Left lung (tissue), 10 donors: ENCODE data around the gene TEX101. TPM values are rescaled to one million over a fixed set of nuclear protein-coding genes. Genes with fewer than 3 reads are reported as not detected.

Experiments used
- ATAC-seq: fragments of 200-7000 bp; cut with Tn5 transposase; one replicate; pipeline ENCODE4 v1.9.1; 2020; ENCODE audit warnings: moderate library complexity
- DNase-seq, 4 donors: peaks; one replicate each; pipeline ENCODE4 v3.0.0-alpha.2; 2013 to 2020
- H3K27ac ChIP-seq, 2 donors: fragments of 200-600 bp; sonication (generic) in 1 of 2; one replicate each; pipeline versions ENCODE4 v1.5.0 to v1.8.0; 2020 to 2021
- H3K27me3 ChIP-seq, 2 donors: fragments of 200-600 bp; sonication (generic) in 1 of 2; one replicate each; pipeline versions ENCODE4 v1.5.0 to v1.8.0; 2020 to 2021
- H3K36me3 ChIP-seq, 2 donors: fragments of 200-600 bp; sonication (generic) in 1 of 2; one replicate each; pipeline versions ENCODE4 v1.5.0 to v1.8.0; 2020 to 2021
- H3K4me1 ChIP-seq, 2 donors: fragments of 200-600 bp; one replicate each; pipeline ENCODE4 v1.8.0; 2021
- H3K4me3 ChIP-seq, 2 donors: fragments of 200-600 bp; sonication (generic) in 1 of 2; one replicate each; pipeline versions ENCODE4 v1.5.0 to v1.8.0; 2020 to 2021; ENCODE audit warnings: mild to moderate bottlenecking in 1 of 2
- H3K9me3 ChIP-seq, 2 donors: fragments of 200-600 bp; sonication (generic) in 1 of 2; one replicate each; pipeline versions ENCODE4 v1.5.0 to v1.8.0; 2020 to 2021
- intact Hi-C, 2 donors: fragments of 100-400 bp; cut with DNase I; formaldehyde crosslinking; loops; one replicate each; pipeline versions ENCODE4 v1.11.2 to v1.14.2; 2022
- polyA plus RNA-seq, 6 donors: library from polyadenylated mRNA; unstranded; fragments of 120-200 nt; gene quantifications; one replicate each; pipeline ENCODE4 v1.2.1, GENCODE V29; 2013; ENCODE audit not compliant: insufficient read length in 6 of 6
- total RNA-seq, 2 donors: library from RNA; stranded (reverse); fragmentation: NEBNext Ultra II Directional; extraction: Animal tissue kit (Norgen Biotek cat#: 25700); gene quantifications; one replicate each; pipeline ENCODE4 v1.2.1, GENCODE V29; 2021
- TF ChIP-seq, protein P1 (sequence below), 2 donors: fragments of 200-600 bp; sonication (generic) in 1 of 2; IDR thresholded peaks; one replicate each; pipeline versions ENCODE4 v1.5.0 to v1.8.0; 2021; ENCODE audit warnings: antibody characterized with exemption in 2 of 2
- donor health status: DM: no; HTN: yes; CAD: no.
- donor health status: DM: no; HTN: no; CAD: no.

The TEX101 gene
- total and polyA plus RNA-seq, 8 donors = not detected

DNA sequence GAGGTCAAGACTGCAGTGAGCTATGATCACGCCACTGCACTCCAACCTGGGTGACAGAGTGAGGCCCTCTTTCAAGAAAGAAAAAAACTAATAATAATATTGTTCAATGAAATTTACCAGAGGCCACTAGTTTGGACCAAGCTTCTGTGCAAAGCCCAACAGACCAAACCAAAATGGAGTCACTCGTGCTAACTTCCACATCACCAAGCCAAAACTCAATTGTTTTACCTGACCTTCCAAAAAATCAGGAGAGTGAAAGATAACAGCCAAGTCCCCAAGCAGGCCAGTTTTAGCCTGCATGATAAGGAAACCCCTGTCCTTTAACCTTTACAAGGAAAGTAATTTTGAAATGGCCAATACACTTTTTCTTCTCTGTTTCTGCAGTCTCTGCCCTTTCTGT, 30.7 kb downstream of the TEX101 start:
- no peaks in the 10 kb centered on the region for H3K9me3 ChIP-seq
- TF ChIP-seq, protein P1, sequence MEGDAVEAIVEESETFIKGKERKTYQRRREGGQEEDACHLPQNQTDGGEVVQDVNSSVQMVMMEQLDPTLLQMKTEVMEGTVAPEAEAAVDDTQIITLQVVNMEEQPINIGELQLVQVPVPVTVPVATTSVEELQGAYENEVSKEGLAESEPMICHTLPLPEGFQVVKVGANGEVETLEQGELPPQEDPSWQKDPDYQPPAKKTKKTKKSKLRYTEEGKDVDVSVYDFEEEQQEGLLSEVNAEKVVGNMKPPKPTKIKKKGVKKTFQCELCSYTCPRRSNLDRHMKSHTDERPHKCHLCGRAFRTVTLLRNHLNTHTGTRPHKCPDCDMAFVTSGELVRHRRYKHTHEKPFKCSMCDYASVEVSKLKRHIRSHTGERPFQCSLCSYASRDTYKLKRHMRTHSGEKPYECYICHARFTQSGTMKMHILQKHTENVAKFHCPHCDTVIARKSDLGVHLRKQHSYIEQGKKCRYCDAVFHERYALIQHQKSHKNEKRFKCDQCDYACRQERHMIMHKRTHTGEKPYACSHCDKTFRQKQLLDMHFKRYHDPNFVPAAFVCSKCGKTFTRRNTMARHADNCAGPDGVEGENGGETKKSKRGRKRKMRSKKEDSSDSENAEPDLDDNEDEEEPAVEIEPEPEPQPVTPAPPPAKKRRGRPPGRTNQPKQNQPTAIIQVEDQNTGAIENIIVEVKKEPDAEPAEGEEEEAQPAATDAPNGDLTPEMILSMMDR (IDR thresholded peaks at IDR 0.05) = no peak
- no peak overlapping the region for H3K4me3 ChIP-seq
- H3K4me1 ChIP-seq = peaks cover 0 to 8% of the 10 kb centered on the region in 2 donors
- intact Hi-C loops = loop anchor here (5.0 to 10.0 kb wide), 2 partner anchors 72 to 79 kb away; partner anchors contain the start of gene ETHE1 (in 1 of the 2)
- no peak for DNase-seq
- no peak for ATAC-seq
- no peaks in the 10 kb centered on the region for H3K27me3 ChIP-seq
- no peak overlapping the region for H3K27ac ChIP-seq
- no peaks in the 10 kb centered on the region for H3K36me3 ChIP-seq

DNA sequence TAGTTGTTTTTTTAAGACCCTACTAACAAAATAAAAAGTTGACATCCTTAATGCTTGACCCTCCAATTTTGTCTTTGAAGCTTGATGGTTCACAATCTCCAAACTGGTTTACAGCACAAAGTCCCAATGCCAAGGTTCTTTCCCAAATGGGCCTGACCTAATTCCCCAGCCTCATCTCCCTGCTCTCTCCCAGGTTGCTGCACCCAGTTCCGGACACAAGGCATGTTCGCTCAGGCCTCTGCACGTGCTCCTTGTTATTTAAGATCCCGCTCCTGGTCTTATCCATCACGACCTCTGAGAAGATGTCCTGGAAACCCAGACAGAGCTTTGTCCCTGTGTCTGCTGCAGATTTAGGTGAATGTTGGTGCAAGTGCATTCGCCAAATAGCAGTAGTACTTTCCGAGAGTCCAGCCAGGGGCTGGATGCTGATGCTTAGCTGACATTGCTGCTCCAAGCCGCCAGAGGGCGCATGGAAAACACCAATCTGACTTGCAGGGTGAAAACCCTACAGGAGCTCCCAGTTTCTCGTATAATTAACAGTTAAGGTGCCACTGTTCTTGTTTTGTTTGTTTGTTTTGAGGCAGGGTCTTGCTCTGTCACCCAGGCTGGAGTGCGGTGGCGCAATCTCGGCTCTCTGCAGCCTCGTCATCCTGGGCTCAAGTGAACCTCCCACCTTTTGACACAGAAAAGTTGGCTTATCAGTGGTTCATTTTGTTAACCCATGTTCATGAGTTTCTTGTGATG, 32.2 kb downstream of the TEX101 start:
- no peak overlapping the region for H3K4me3 ChIP-seq
- TF ChIP-seq, protein P1 (IDR thresholded peaks at IDR 0.05) = peak; percentile 81 to 97
- peaks cover 0 to 13% of the 10 kb centered on the region in 2 donors for H3K4me1 ChIP-seq
- H3K36me3 ChIP-seq = no peaks in the 10 kb centered on the region
- no peaks in the 10 kb centered on the region for H3K9me3 ChIP-seq
- DNase-seq (peak; percentile 56 to 92 (median 82)), ATAC-seq (peak; percentile 95)
- intact Hi-C loops = loop anchor here (5.0 to 10.0 kb wide), 2 partner anchors 70 to 78 kb away; partner anchors contain the start of gene ETHE1 (in 1 of the 2)
- H3K27me3 ChIP-seq = no peaks in the 10 kb centered on the region
- no peak overlapping the region for H3K27ac ChIP-seq

DNA sequence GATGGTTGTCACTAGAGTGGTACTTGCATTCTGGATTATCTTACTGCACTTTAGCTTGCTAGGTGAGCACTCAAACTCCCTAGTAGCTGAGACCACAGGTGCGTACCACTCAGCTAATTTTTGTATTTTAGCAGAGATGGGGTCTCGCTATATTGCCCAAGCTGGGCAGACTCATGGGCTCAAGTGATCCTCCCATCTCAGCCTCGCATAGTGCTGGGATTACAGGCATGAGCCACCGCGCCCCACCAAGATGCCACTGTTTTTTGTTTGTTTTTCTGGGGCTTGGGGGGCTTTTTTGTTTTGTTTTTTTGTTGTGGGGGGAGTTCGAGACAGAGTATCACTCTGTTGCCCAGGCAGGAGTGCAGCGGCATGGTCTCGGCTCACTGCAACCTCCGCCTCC, 33.0 kb downstream of the TEX101 start:
- peaks cover 0 to 13% of the 10 kb centered on the region in 2 donors for H3K4me1 ChIP-seq
- no peak overlapping the region for H3K27ac ChIP-seq
- no peaks in the 10 kb centered on the region for H3K36me3 ChIP-seq
- H3K9me3 ChIP-seq = no peaks in the 10 kb centered on the region
- no peaks in the 10 kb centered on the region for H3K27me3 ChIP-seq
- intact Hi-C loops = loop anchor here (5.0 to 10.0 kb wide), 2 partner anchors 70 to 77 kb away; partner anchors contain the start of gene ETHE1 (in 1 of the 2)
- ATAC-seq (no peak), DNase-seq (no peak)
- H3K4me3 ChIP-seq = no peak overlapping the region
- TF ChIP-seq, protein P1 (IDR thresholded peaks at IDR 0.05) = no peak

DNA sequence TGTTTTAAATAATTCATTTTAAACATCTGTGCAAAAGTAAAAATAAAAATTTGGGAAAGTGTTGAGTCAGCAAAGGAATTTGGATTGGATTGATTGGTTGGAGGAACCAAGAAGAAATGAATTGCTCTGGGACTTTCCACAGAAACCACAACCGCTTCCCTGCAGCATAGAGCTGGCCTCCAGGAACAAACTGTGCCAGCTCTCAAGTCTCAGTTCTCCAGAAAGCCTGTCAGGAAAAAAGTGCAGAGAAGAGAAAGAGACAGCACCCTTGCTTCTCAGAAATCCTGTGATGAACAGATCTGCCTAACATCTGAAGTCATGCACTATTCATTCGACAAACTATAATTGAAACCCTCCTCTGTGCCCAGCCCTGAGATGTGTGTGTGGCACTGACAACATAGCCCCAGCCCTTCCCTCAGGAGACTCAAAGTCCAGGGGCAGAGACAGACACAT, 35.9 kb downstream of the TEX101 start:
- DNase-seq = no peak
- intact Hi-C loops = no loop called here
- TF ChIP-seq, protein P1 (IDR thresholded peaks at IDR 0.05) = no peak
- no peaks in the 10 kb centered on the region for H3K27me3 ChIP-seq
- H3K4me3 ChIP-seq = no peak overlapping the region
- H3K27ac ChIP-seq = peak overlapping the region in 1 of 2 donors; percentile 7
- peaks cover 0 to 9% of the 10 kb centered on the region in 2 donors for H3K4me1 ChIP-seq
- no peaks in the 10 kb centered on the region for H3K9me3 ChIP-seq
- no peaks in the 10 kb centered on the region for H3K36me3 ChIP-seq
- ATAC-seq = peak; percentile 59

DNA sequence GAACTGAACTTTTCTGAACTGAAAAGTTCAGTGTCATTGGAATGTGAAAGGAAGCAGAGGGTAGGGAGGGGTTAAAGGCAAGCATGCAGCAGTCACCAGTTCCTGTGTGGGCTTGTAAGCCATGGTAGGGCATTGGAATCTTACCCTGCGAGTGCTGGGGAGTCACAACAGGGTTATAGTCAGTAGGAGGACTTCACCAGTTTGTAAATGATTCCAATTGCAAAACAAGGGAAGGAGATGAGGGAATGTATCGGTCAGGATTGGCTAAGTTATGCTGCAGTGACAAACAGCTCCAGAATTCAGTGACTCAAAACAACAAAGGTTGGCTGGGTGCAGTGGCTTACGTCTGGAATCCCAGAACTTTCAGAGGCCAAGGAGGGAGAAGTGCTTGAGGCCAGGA, 37.9 kb downstream of the TEX101 start:
- Histone ChIP-seq H3K4me1 (peaks cover 0 to 12% of the 10 kb centered on the region in 2 donors), H3K27ac (no peak overlapping the region), H3K4me3 (no peak overlapping the region), H3K36me3 (no peaks in the 10 kb centered on the region), H3K27me3 (no peaks in the 10 kb centered on the region), H3K9me3 (no peaks in the 10 kb centered on the region)
- DNase-seq (no peak), ATAC-seq (no peak)
- TF ChIP-seq, protein P1 (IDR thresholded peaks at IDR 0.05) = no peak
- intact Hi-C loops = no loop called here
